HG02938 (cell line): Measurements from ENCODE around the gene NEU1.
A peak's percentile ranks its signal among the peaks of the same experiment; 100 is the strongest.
"Not testable (repeated sequence)": the region's sequence is repeated elsewhere in the genome, so short reads cannot be mapped to it uniquely, and the experiment has no call there.

Experiments used
- ATAC-seq: cut with Tn5 transposase; IDR thresholded peaks from one replicate; pipeline ENCODE4 v1.9.1; 2021; ENCODE audit warnings: mild to moderate bottlenecking, moderate library complexity; ENCODE audit not compliant: unreplicated experiment

Gene NEU1

DNA sequence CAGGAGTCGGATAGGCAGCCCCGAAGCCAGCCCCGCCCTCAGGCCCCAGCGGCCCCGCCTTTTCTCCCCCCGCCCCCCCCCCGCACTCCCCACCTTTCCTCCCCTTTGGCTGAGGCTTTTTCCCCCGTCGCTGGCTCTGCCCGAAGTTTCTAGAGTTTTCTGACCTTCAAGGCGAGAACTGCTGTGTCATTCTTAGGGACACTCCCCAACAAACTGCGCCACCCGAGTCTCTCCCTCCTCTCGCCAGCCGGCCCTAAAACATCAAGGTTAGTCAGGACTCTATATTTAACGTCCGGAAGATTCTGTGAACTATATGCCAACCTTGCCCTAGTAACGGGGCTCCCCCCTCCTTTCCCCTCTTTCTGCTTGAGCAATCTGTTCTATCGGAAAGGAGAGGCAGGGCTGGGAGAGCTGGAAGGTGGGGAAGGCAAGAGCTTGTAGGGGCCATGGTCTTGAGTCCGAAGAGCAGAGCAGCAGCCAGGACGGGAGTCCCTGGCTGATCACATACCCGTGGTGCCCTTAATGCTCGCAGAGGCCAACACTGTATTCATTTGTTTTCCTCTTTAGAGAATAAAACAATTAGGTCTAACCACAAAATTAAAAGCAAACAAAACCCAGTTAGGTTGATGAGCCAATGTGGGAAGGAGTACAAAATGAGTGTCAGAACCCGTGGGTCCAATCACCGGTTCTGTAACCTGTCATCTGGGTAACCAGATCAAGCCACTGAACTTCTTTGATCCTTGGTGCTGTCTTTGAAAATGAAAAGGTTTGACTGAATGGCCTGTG lies 40.4 kb downstream of the NEU1 start:
- ATAC-seq: peak; percentile 38

DNA sequence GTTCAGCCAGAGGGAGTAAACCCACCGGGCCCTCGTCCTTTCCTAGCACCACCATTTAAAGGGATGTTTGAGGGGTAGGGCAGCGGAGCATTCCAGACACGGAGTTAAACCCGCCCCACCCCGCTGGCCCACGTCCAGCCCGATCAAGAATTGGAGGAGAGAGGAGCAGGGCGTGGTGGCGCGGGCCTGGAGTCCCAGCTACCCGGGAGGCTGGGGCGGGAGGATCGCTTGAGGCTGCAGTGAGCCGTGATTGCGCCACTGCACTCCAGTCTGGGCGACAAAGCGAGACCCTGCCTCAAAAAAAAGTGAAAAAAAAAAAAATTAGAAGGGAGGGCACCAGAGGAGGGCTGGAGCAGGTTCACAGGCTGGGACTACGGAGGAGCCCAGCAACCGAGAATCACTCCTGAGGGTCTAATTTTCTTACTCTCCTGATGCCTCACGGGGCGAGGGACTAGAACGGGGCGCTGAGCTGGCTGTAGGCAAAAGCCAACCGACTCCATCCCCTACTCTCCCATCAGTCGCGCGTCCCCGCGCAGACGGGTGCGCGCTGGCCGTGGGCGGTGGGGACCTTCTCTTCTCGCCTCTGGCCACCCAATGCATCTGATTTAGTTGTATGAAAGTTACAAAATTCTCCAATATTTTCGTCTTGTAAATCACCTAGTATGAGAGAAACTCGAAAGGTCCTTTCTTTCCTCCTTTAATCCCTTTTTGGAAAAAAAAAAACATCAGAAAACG lies 41.2 kb downstream of the NEU1 start:
- ATAC-seq: peak; percentile 42

DNA sequence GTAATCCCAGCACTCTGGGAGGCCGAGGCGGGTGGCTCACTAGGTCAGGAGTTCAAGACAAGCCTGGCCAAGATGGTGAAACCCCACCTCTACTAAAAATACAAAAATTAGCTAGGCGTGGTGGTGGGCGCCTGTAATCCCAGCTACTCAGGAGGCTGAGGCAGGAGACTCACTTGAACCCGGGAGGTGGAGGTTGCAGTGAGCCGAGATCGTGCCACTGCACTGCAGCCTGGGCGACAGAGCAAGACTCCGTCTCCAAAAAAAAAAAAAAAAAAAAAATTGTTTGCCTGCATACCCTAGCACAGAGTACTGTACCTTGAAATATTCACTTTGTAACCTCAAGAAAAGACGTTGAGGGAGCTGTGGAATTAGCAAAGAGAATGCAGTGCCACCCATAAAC lies 42.2 kb downstream of the NEU1 start:
- ATAC-seq: not testable (repeated sequence)

- no peak for ATAC-seq
Measured at GRCh38 chr6:31819871-31820299, 42.7 kb downstream of the NEU1 start.

GRCh38 chr6:31817929-31818511 lies 44.6 kb downstream of the NEU1 start:
- not testable (repeated sequence) for ATAC-seq

- not testable (repeated sequence) for ATAC-seq
Measured at GRCh38 chr6:31817133-31817928, 45.3 kb downstream of the NEU1 start.

- ATAC-seq: no peak
Measured at GRCh38 chr6:31815025-31815838, 47.4 kb downstream of the NEU1 start, which contains the start of the genes HSPA1A and HSPA1L. Gene HSPA1A, plus strand, starts transcription at chr6:31815543. Its CDS starts 214 bp downstream, at chr6:31815757. Gene HSPA1L, minus strand, starts transcription at chr6:31815283. Its CDS starts 3,311 bp downstream, at chr6:31811972.

DNA sequence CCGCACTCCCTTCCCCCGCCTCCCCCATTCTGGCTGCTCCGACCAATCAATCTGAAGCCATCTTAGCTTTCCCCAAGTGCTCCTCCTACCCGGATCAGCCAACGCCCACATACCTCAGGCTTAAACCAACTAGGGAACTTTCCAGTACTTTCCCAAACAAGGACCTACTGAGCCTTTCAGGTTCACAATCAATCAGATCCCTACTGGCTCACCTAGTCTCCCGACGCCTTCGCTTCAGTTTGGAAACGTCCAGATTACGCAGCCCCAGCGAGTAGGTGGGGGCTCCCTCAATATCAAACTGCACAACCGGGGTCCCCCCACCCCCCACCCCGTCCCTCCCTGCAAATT lies 48.0 kb downstream of the NEU1 start:
- ATAC-seq: no peak

DNA sequence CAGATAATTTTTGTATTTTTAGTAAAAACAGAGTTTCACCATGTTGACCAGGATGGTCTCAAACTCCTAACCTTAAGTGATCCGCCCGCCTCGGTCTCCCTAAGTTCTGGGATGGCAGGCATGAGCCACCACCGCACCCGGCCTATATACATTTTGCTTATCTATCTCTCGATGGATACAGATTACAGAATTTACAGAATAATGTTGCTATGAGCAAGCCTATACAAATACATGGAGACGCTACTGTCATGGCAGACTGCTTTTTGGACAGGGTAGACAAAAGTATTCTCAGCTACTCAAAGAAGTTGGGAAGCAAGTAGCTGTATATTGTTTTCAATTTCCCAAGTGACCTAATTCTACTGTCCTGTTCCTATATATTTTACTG lies 49.2 kb downstream of the NEU1 start:
- ATAC-seq: no peak

DNA sequence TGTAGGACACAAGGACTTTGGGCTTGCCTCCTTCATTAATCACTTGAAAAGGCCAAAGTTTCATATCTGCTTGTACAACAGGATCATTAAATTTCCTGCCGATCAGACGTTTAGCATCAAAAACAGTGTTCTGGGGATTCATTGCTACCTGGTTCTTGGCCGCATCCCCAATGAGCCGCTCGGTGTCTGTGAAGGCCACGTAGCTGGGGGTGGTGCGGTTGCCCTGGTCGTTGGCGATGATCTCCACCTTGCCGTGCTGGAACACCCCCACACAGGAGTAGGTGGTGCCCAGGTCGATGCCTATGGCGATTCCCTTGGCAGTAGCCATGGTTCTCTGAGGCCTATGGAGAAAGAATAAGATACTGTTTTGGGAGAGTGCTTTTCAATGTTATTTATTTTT lies 51.0 kb downstream of the NEU1 start:
- ATAC-seq: no peak

DNA sequence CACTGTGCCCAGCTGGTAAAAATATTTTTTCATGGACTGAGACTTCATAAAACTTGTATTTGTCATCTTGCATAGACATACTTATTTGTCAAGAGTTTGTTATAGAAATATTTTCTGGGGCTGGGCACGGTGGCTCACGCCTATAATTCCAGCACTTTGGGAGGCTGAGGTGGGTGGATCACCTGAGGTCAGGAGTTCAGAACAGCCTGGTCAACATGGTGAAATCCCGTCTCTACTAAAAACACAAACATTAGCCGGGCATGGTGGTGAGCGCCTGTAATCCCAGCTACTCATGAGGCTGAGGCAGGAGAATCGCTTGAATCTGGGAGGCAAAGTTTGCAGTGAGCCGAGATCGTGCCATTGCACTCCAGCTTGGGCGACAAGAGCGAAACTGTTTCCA lies 54.0 kb downstream of the NEU1 start:
- ATAC-seq: not testable (repeated sequence)
